ENCODE measurements around the gene DDX43.
"Not testable (repeated sequence)": the region's sequence is repeated elsewhere in the genome, so short reads cannot be mapped to it uniquely, and the experiment has no call there.

Gene DDX43

GRCh38 chr6:73382462-73383113 is 12.0 kb upstream of the DDX43 start:
- DNase-seq (ENCODE audit: insufficient read length, low spot score) (no peak), FAIRE-seq (no peak)

GRCh38 chr6:73388433-73388799 is 6.2 kb upstream of the DDX43 start:
- TF ChIP-seq POU2F2 (IDR thresholded peaks at IDR 0.05; ENCODE audit: low read depth, low read length) = no peak
- no peak for TF ChIP-seq POLR2AphosphoS5 (IDR thresholded peaks at IDR 0.05; ENCODE audit: low read depth, low read length)
- TF ChIP-seq TAF1 (IDR thresholded peaks at IDR 0.05; ENCODE audit: low read depth, low read length) = no peak
- TF ChIP-seq PAX5 (IDR thresholded peaks at IDR 0.05; ENCODE audit: insufficient read depth, low read length, severe bottlenecking) = no peak
- TF ChIP-seq SPI1 (IDR thresholded peaks at IDR 0.05; ENCODE audit: low read depth, low read length) = no peak
- no peak for TF ChIP-seq POLR2A (IDR thresholded peaks at IDR 0.05; ENCODE audit: low read depth, low read length)
- DNase-seq (ENCODE audit: insufficient read length, low spot score) (no peak), FAIRE-seq (peak; percentile 23)

More at GRCh38 chr6:73382462-73383113, 12.0 kb upstream of the DDX43 start:
- TF ChIP-seq POU2F2 (IDR thresholded peaks at IDR 0.05; ENCODE audit: low read depth, low read length) (no peak), POLR2A (IDR thresholded peaks at IDR 0.05; ENCODE audit: low read depth, low read length) (no peak), POLR2AphosphoS5 (IDR thresholded peaks at IDR 0.05; ENCODE audit: low read depth, low read length) (no peak), PAX5 (IDR thresholded peaks at IDR 0.05; ENCODE audit: insufficient read depth, low read length, severe bottlenecking) (no peak), SPI1 (IDR thresholded peaks at IDR 0.05; ENCODE audit: low read depth, low read length) (no peak), TAF1 (IDR thresholded peaks at IDR 0.05; ENCODE audit: low read depth, low read length) (no peak)

GRCh38 chr6:73388800-73389512 is 5.7 kb upstream of the DDX43 start:
- FAIRE-seq = peak; percentile 76

GRCh38 chr6:73389854-73390253 is 4.8 kb upstream of the DDX43 start:
- TF ChIP-seq SPI1 (IDR thresholded peaks at IDR 0.05; ENCODE audit: low read depth, low read length) = no peak
- TF ChIP-seq PAX5 (IDR thresholded peaks at IDR 0.05; ENCODE audit: insufficient read depth, low read length, severe bottlenecking) = no peak
- no peak for TF ChIP-seq POLR2A (IDR thresholded peaks at IDR 0.05; ENCODE audit: low read depth, low read length)
- no peak for TF ChIP-seq POU2F2 (IDR thresholded peaks at IDR 0.05; ENCODE audit: low read depth, low read length)
- no peak for TF ChIP-seq POLR2AphosphoS5 (IDR thresholded peaks at IDR 0.05; ENCODE audit: low read depth, low read length)
- TF ChIP-seq TAF1 (IDR thresholded peaks at IDR 0.05; ENCODE audit: low read depth, low read length) = no peak
- DNase-seq (ENCODE audit: insufficient read length, low spot score) = no peak
- no peak for FAIRE-seq

More at GRCh38 chr6:73388800-73389512, 5.7 kb upstream of the DDX43 start:
- DNase-seq (ENCODE audit: insufficient read length, low spot score) = peak; percentile 59
- no peak for TF ChIP-seq POLR2AphosphoS5 (IDR thresholded peaks at IDR 0.05; ENCODE audit: low read depth, low read length)
- no peak for TF ChIP-seq PAX5 (IDR thresholded peaks at IDR 0.05; ENCODE audit: insufficient read depth, low read length, severe bottlenecking)
- TF ChIP-seq SPI1 (IDR thresholded peaks at IDR 0.05; ENCODE audit: low read depth, low read length) = peak; percentile 21; the same call in 1 of the 2 replicates

- TF ChIP-seq TAF1 (IDR thresholded peaks at IDR 0.05; ENCODE audit: low read depth, low read length) (no peak), POLR2A (IDR thresholded peaks at IDR 0.05; ENCODE audit: low read depth, low read length) (no peak), POLR2AphosphoS5 (IDR thresholded peaks at IDR 0.05; ENCODE audit: low read depth, low read length) (no peak), PAX5 (IDR thresholded peaks at IDR 0.05; ENCODE audit: insufficient read depth, low read length, severe bottlenecking) (no peak), SPI1 (IDR thresholded peaks at IDR 0.05; ENCODE audit: low read depth, low read length) (no peak), POU2F2 (IDR thresholded peaks at IDR 0.05; ENCODE audit: low read depth, low read length) (no peak)
- FAIRE-seq = no peak
- DNase-seq (ENCODE audit: insufficient read length, low spot score) = no peak
These were observed 3.0 kb upstream of the DDX43 start for GRCh38 chr6:73391675-73392074.

- not testable (repeated sequence) for DNase-seq (ENCODE audit: insufficient read length, low spot score); FAIRE-seq
These were observed 2.4 kb upstream of the DDX43 start for GRCh38 chr6:73392188-73392587.

- FAIRE-seq (no peak), DNase-seq (ENCODE audit: insufficient read length, low spot score) (no peak)
- TF ChIP-seq POU2F2 (IDR thresholded peaks at IDR 0.05; ENCODE audit: low read depth, low read length) = no peak
- TF ChIP-seq SPI1 (IDR thresholded peaks at IDR 0.05; ENCODE audit: low read depth, low read length) = no peak
- no peak for TF ChIP-seq POLR2AphosphoS5 (IDR thresholded peaks at IDR 0.05; ENCODE audit: low read depth, low read length)
- TF ChIP-seq PAX5 (IDR thresholded peaks at IDR 0.05; ENCODE audit: insufficient read depth, low read length, severe bottlenecking) = no peak
- TF ChIP-seq POLR2A (IDR thresholded peaks at IDR 0.05; ENCODE audit: low read depth, low read length) = no peak
- no peak for TF ChIP-seq TAF1 (IDR thresholded peaks at IDR 0.05; ENCODE audit: low read depth, low read length)
These were observed 1.4 kb upstream of the DDX43 start for GRCh38 chr6:73393278-73393677.

GRCh38 chr6:73395875-73396274 is 1.2 kb downstream of the DDX43 start:
- TF ChIP-seq POLR2AphosphoS5 (IDR thresholded peaks at IDR 0.05; ENCODE audit: low read depth, low read length) (no peak), SPI1 (IDR thresholded peaks at IDR 0.05; ENCODE audit: low read depth, low read length) (no peak), POLR2A (IDR thresholded peaks at IDR 0.05; ENCODE audit: low read depth, low read length) (no peak), POU2F2 (IDR thresholded peaks at IDR 0.05; ENCODE audit: low read depth, low read length) (no peak), TAF1 (IDR thresholded peaks at IDR 0.05; ENCODE audit: low read depth, low read length) (no peak), PAX5 (IDR thresholded peaks at IDR 0.05; ENCODE audit: insufficient read depth, low read length, severe bottlenecking) (no peak)
- FAIRE-seq (no peak), DNase-seq (ENCODE audit: insufficient read length, low spot score) (no peak)

- no peak for TF ChIP-seq SPI1 (IDR thresholded peaks at IDR 0.05; ENCODE audit: low read depth, low read length)
- TF ChIP-seq PAX5 (IDR thresholded peaks at IDR 0.05; ENCODE audit: insufficient read depth, low read length, severe bottlenecking) = no peak
- TF ChIP-seq TAF1 (IDR thresholded peaks at IDR 0.05; ENCODE audit: low read depth, low read length) = no peak
- TF ChIP-seq POLR2A (IDR thresholded peaks at IDR 0.05; ENCODE audit: low read depth, low read length) = no peak
- TF ChIP-seq POU2F2 (IDR thresholded peaks at IDR 0.05; ENCODE audit: low read depth, low read length) = no peak
- TF ChIP-seq POLR2AphosphoS5 (IDR thresholded peaks at IDR 0.05; ENCODE audit: low read depth, low read length) = no peak
- DNase-seq (ENCODE audit: insufficient read length, low spot score) = no peak
- no peak for FAIRE-seq
These were observed 6.0 kb downstream of the DDX43 start for GRCh38 chr6:73400656-73401055.

- no peak for DNase-seq (ENCODE audit: insufficient read length, low spot score)
- TF ChIP-seq POLR2A (IDR thresholded peaks at IDR 0.05; ENCODE audit: low read depth, low read length) = no peak
- TF ChIP-seq TAF1 (IDR thresholded peaks at IDR 0.05; ENCODE audit: low read depth, low read length) = no peak
- no peak for TF ChIP-seq POLR2AphosphoS5 (IDR thresholded peaks at IDR 0.05; ENCODE audit: low read depth, low read length)
- no peak for TF ChIP-seq PAX5 (IDR thresholded peaks at IDR 0.05; ENCODE audit: insufficient read depth, low read length, severe bottlenecking)
- no peak for TF ChIP-seq SPI1 (IDR thresholded peaks at IDR 0.05; ENCODE audit: low read depth, low read length)
- TF ChIP-seq POU2F2 (IDR thresholded peaks at IDR 0.05; ENCODE audit: low read depth, low read length) = no peak
- FAIRE-seq = no peak
These were observed 14.8 kb downstream of the DDX43 start for GRCh38 chr6:73409395-73409794.
